DND-41 (cell line): ENCODE results near the gene ARRDC1.
A peak's percentile ranks its signal among the peaks of the same experiment; 100 is the strongest.

ENCODE experiments used
- ATAC-seq: fragments of 200-7000 bp; cut with Tn5 transposase; 3 replicates; pipeline ENCODE4 v1.9.1; 2021; ENCODE audit warnings: low read depth; ENCODE audit not compliant: insufficient read depth
- DNase-seq: peaks from one replicate; pipeline ENCODE4 v3.0.0-alpha.2; 2020
- H2AFZ ChIP-seq: 2 replicates; pipeline ENCODE4 v1.6.0; 2012; ENCODE audit warnings: low read depth, low read length
- H3K27ac ChIP-seq: 2 replicates; pipeline ENCODE4 v1.5.1; 2012; ENCODE audit warnings: low read length, inconsistent platforms
- H3K27me3 ChIP-seq: fragments of 200-600 bp; sonication (generic); 2 replicates; pipeline ENCODE4 v1.6.0; 2012; ENCODE audit warnings: low read length, mild to moderate bottlenecking, inconsistent platforms; ENCODE audit not compliant: insufficient read depth, poor library complexity
- H3K36me3 ChIP-seq: 2 replicates; pipeline ENCODE4 v1.5.1; 2012; ENCODE audit warnings: low read length, inconsistent platforms; ENCODE audit not compliant: insufficient read depth
- H3K4me1 ChIP-seq: 2 replicates; pipeline ENCODE4 v1.5.1; 2012; ENCODE audit warnings: mild to moderate bottlenecking, low read length; ENCODE audit not compliant: insufficient read depth
- H3K4me2 ChIP-seq: 2 replicates; pipeline ENCODE4 v1.6.0; 2012; ENCODE audit warnings: mild to moderate bottlenecking, moderate library complexity, low read length, inconsistent platforms; ENCODE audit not compliant: insufficient read depth
- H3K4me3 ChIP-seq, 2 experiments: fragments of 200-600 bp in 1 of 2; shearing (Covaris generic) in 1 of 2; 2 replicates each; pipeline ENCODE4 v1.5.1; 2012 to 2016; ENCODE audit warnings: inconsistent platforms in 2 of 2, low read length in 2 of 2, mild to moderate bottlenecking in 2 of 2, low read depth in 1 of 2, moderate library complexity in 1 of 2
- H3K79me2 ChIP-seq: 2 replicates; pipeline ENCODE4 v1.6.0; 2012; ENCODE audit warnings: low read length, inconsistent platforms; ENCODE audit not compliant: insufficient read depth
- H3K9ac ChIP-seq: 2 replicates; pipeline ENCODE4 v1.6.0; 2012; ENCODE audit warnings: low read depth, mild to moderate bottlenecking, inconsistent platforms, low read length, moderate library complexity
- H3K9me3 ChIP-seq: 2 replicates; pipeline ENCODE4 v1.5.1; 2012; ENCODE audit warnings: low read length, moderate library complexity, mild to moderate bottlenecking, inconsistent platforms; ENCODE audit not compliant: insufficient read depth, severe bottlenecking
- H4K20me1 ChIP-seq: 2 replicates; pipeline ENCODE4 v1.6.0; 2012; ENCODE audit warnings: low read length; ENCODE audit not compliant: insufficient read depth
- EZH2 ChIP-seq: IDR thresholded peaks from 3 replicates; pipeline ENCODE4 v1.6.1; 2012; ENCODE audit warnings: borderline replicate concordance, low read depth, mild to moderate bottlenecking, moderate library complexity, low read length, inconsistent platforms; ENCODE audit not compliant: severe bottlenecking
- TF ChIP-seq, protein P1 (sequence below): IDR thresholded peaks from 2 replicates; pipeline ENCODE4 v1.5.1; 2012; ENCODE audit warnings: borderline replicate concordance, low read length, moderate library complexity, mild to moderate bottlenecking; ENCODE audit not compliant: poor library complexity, severe bottlenecking; ENCODE audit errors: extremely low read depth

The ARRDC1 gene

DNA sequence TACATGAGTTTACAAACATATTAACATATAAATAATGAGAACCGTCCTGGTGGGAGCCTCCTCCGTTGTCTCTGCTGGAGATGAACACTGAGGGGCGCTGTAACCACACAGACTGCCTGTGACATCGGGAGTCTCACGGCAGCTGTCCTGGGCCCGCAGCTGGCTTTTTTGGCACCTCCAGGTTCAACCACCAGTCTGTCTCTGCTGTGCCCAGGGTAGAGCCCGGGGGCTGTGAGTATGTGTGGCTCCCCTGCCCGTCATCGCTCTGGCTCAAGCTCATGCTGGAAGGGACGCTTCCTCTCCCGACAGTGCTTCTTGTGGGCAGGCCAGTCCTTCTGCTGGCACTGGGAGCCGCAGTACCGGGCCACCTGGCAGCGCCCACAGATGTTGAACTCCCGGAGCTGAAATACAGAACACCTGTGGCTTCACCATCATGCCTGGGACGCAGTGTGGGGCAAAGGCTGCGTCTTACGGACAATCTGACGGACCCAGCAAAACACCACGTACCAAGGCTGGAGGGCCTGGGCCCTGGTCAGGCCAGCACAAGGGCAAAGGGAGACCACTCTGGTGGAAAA lies 23.1 kb upstream of the ARRDC1 start:
- DNase-seq: no peak
- no peak for TF ChIP-seq EZH2
- TF ChIP-seq, protein P1, sequence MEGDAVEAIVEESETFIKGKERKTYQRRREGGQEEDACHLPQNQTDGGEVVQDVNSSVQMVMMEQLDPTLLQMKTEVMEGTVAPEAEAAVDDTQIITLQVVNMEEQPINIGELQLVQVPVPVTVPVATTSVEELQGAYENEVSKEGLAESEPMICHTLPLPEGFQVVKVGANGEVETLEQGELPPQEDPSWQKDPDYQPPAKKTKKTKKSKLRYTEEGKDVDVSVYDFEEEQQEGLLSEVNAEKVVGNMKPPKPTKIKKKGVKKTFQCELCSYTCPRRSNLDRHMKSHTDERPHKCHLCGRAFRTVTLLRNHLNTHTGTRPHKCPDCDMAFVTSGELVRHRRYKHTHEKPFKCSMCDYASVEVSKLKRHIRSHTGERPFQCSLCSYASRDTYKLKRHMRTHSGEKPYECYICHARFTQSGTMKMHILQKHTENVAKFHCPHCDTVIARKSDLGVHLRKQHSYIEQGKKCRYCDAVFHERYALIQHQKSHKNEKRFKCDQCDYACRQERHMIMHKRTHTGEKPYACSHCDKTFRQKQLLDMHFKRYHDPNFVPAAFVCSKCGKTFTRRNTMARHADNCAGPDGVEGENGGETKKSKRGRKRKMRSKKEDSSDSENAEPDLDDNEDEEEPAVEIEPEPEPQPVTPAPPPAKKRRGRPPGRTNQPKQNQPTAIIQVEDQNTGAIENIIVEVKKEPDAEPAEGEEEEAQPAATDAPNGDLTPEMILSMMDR: peak; percentile 36

DNA sequence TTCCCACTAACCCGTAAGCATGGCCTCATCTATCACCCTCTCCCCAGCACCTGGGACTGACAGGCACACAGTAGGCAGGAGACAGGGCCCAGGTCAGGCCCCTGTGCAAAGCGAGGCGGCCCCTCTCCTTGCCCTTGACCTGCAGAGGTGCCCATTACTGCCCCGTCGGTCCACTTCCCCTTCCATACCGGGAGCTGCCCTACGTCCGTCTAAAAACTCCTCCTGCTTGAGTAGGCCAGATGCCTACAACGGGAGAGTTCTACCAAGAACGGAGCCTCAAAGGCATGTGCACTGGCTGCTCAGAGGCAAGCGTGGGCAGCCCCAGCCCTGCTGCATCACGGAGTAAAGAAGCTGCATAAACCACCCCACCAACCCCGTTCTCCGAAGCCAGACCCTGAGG lies 22.1 kb upstream of the ARRDC1 start:
- Histone ChIP-seq H3K36me3 (peaks cover 68% of the 10 kb centered on the region), H3K27ac (no peak overlapping the region), H3K4me2 (no peak overlapping the region), H3K9ac (no peak overlapping the region), H3K4me3 (no peak overlapping the region), H3K79me2 (peaks cover 20% of the 10 kb centered on the region), H3K27me3 (no peaks in the 10 kb centered on the region), H4K20me1 (peaks cover 53% of the 10 kb centered on the region), H3K9me3 (no peaks in the 10 kb centered on the region), H3K4me1 (peaks cover 13% of the 10 kb centered on the region), H2AFZ (no peak overlapping the region)
- ATAC-seq: no peak
- DNase-seq: no peak
- no peak for TF ChIP-seq EZH2
- TF ChIP-seq, protein P1: no peak

More for the DNA sequence above, 23.1 kb upstream of the ARRDC1 start:
- Histone ChIP-seq H3K79me2 (peaks cover 21% of the 10 kb centered on the region), H3K9ac (no peak overlapping the region), H3K9me3 (no peaks in the 10 kb centered on the region), H4K20me1 (peaks cover 49% of the 10 kb centered on the region), H3K4me1 (peaks cover 13% of the 10 kb centered on the region), H3K36me3 (peaks cover 59% of the 10 kb centered on the region), H3K27ac (no peak overlapping the region), H3K27me3 (no peaks in the 10 kb centered on the region), H3K4me3 (no peak overlapping the region), H2AFZ (no peak overlapping the region), H3K4me2 (no peak overlapping the region)
- no peak for ATAC-seq

DNA sequence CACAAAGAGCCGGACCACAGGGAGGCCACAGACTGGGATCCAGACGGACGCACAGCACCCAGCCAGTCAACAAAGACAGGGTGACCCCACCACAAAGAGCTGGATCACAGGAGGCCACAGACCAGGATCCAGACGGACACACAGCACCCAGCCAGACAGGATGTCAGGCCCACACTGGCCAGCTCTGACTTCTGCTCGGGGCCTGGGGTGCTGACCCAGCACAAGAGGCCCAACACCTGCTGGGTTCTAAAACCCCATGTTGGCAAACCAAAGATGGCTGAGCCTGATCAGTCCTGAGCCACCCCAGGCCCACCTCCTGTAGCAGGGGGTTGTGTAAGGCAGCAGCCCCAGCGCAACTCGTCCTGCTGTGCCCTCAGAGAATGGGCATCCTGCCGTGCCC lies 21.5 kb upstream of the ARRDC1 start:
- H4K20me1 ChIP-seq: peaks cover 59% of the 10 kb centered on the region
- peaks cover 22% of the 10 kb centered on the region for H3K79me2 ChIP-seq

More for the DNA sequence above, 21.5 kb upstream of the ARRDC1 start:
- no peak overlapping the region for H3K27ac ChIP-seq
- H3K4me3 ChIP-seq: no peak overlapping the region
- no peaks in the 10 kb centered on the region for H3K27me3 ChIP-seq
- ATAC-seq: no peak
- TF ChIP-seq, protein P1: no peak
- no peak for TF ChIP-seq EZH2
- DNase-seq: no peak
- H3K36me3 ChIP-seq: peaks cover 71% of the 10 kb centered on the region
- no peak overlapping the region for H3K9ac ChIP-seq
- no peak overlapping the region for H3K4me2 ChIP-seq
- H3K9me3 ChIP-seq: no peaks in the 10 kb centered on the region
- H2AFZ ChIP-seq: no peak overlapping the region
- peaks cover 18% of the 10 kb centered on the region for H3K4me1 ChIP-seq
